Stimulated activated effector memory CD8-positive, alpha-beta T cell treated with anti-CD3 and anti-CD28 coated beads, Interleukin-12 subunit alpha, Interleukin-12 subunit beta, amount 100 ng/mL, for 72 hours (primary cell): Measurements from ENCODE around the gene WNT1.
A peak's percentile ranks its signal among the peaks of the same experiment; 100 is the strongest.

ENCODE experiments used
- ATAC-seq: fragments of 150-1000 bp; cut with Tn5 transposase; 2 replicates; pipeline ENCODE4 v1.10.0; 2021
- DNase-seq, 2 donors: peaks; one replicate each; pipeline ENCODE4 v3.0.0; 2021 to 2022; ENCODE audit warnings: low spot score in 2 of 2
- H3K27ac Mint-ChIP-seq: one replicate; pipeline ENCODE4 v1.8.0; 2022; ENCODE audit warnings: mild to moderate bottlenecking, mixed read lengths
- H3K36me3 Mint-ChIP-seq: one replicate; pipeline ENCODE4 v1.8.0; 2022; ENCODE audit warnings: mild to moderate bottlenecking, mixed read lengths
- H3K4me1 Mint-ChIP-seq: one replicate; pipeline ENCODE4 v1.8.0; 2022; ENCODE audit warnings: mixed read lengths
- H3K4me3 Mint-ChIP-seq: one replicate; pipeline ENCODE4 v1.8.0; 2022; ENCODE audit warnings: mild to moderate bottlenecking, mixed read lengths
- H3K9me3 Mint-ChIP-seq: one replicate; pipeline ENCODE4 v1.8.0; 2022; ENCODE audit warnings: mixed read lengths

The WNT1 gene

GRCh38 chr12:48954841-48955501 lies 23.2 kb upstream of the WNT1 start:
- Mint-ChIP-seq H3K4me3 (peak overlapping the region; percentile 99), H3K9me3 (no peaks in the 10 kb centered on the region), H3K36me3 (peaks cover 16% of the 10 kb centered on the region), H3K27ac (no peak overlapping the region), H3K4me1 (peaks cover 50% of the 10 kb centered on the region)
- DNase-seq, result no peak
- no peak for ATAC-seq

GRCh38 chr12:48956279-48957140 lies 21.6 kb upstream of the WNT1 start:
- Mint-ChIP-seq H3K9me3 (no peaks in the 10 kb centered on the region), H3K4me3 (peak overlapping the region; percentile 99), H3K27ac (peak overlapping the region; percentile 97), H3K4me1 (peaks cover 41% of the 10 kb centered on the region), H3K36me3 (peaks cover 13% of the 10 kb centered on the region)
- ATAC-seq (peak; percentile 59), DNase-seq (peak in 1 of 2 donors; percentile 64)

- H3K36me3 Mint-ChIP-seq, result peaks cover 13% of the 10 kb centered on the region
- DNase-seq, result peak; percentile 87 to 95
- H3K9me3 Mint-ChIP-seq, result no peaks in the 10 kb centered on the region
- peak within 1 kb of the TSS; percentile 99 for H3K4me3 Mint-ChIP-seq
- peak within 1 kb of the TSS; percentile 97 for H3K27ac Mint-ChIP-seq
- H3K4me1 Mint-ChIP-seq, result peaks cover 40% of the 10 kb centered on the region
- peak; percentile 95 for ATAC-seq
Measured at GRCh38 chr12:48957141-48958048, 20.7 kb upstream of the WNT1 start, which contains the start of gene ARF3. Gene ARF3, minus strand, starts transcription at chr12:48957487. Its CDS starts 16,392 bp downstream, at chr12:48941095.

- no peaks in the 10 kb centered on the region for H3K9me3 Mint-ChIP-seq
- peak overlapping the region; percentile 97 for H3K27ac Mint-ChIP-seq
Measured at GRCh38 chr12:48958049-48958388, 20.1 kb upstream of the WNT1 start.

GRCh38 chr12:48960834-48961233 lies 17.3 kb upstream of the WNT1 start:
- H3K4me1 Mint-ChIP-seq, result peaks cover 23% of the 10 kb centered on the region
- no peak for DNase-seq
- peaks cover 11% of the 10 kb centered on the region for H3K36me3 Mint-ChIP-seq
- H3K27ac Mint-ChIP-seq, result no peak overlapping the region
- H3K9me3 Mint-ChIP-seq, result no peaks in the 10 kb centered on the region
- no peak overlapping the region for H3K4me3 Mint-ChIP-seq
- ATAC-seq, result no peak

More at GRCh38 chr12:48958049-48958388, 20.1 kb upstream of the WNT1 start:
- no peak for DNase-seq
- no peak for ATAC-seq
- peak overlapping the region; percentile 99 for H3K4me3 Mint-ChIP-seq
- peaks cover 34% of the 10 kb centered on the region for H3K4me1 Mint-ChIP-seq
- H3K36me3 Mint-ChIP-seq, result peaks cover 13% of the 10 kb centered on the region

GRCh38 chr12:48961331-48961730 lies 16.8 kb upstream of the WNT1 start:
- ATAC-seq, result no peak
- peaks cover 6% of the 10 kb centered on the region for H3K36me3 Mint-ChIP-seq
- H3K4me1 Mint-ChIP-seq, result peaks cover 18% of the 10 kb centered on the region
- no peaks in the 10 kb centered on the region for H3K9me3 Mint-ChIP-seq
- no peak overlapping the region for H3K4me3 Mint-ChIP-seq
- no peak overlapping the region for H3K27ac Mint-ChIP-seq
- no peak for DNase-seq

GRCh38 chr12:48961801-48962200 lies 16.3 kb upstream of the WNT1 start:
- DNase-seq (no peak), ATAC-seq (no peak)
- Mint-ChIP-seq H3K4me3 (no peak overlapping the region), H3K4me1 (peaks cover 13% of the 10 kb centered on the region), H3K27ac (no peak overlapping the region), H3K9me3 (no peaks in the 10 kb centered on the region), H3K36me3 (peaks cover 1% of the 10 kb centered on the region)

GRCh38 chr12:48965298-48965838 lies 12.8 kb upstream of the WNT1 start:
- peak; percentile 35 for ATAC-seq
- Mint-ChIP-seq H3K36me3 (no peaks in the 10 kb centered on the region), H3K4me1 (peaks cover 14% of the 10 kb centered on the region), H3K9me3 (no peaks in the 10 kb centered on the region), H3K4me3 (no peak overlapping the region), H3K27ac (no peak overlapping the region)
- no peak for DNase-seq

- Mint-ChIP-seq H3K27ac (peak overlapping the region; percentile 2), H3K4me3 (no peak overlapping the region), H3K9me3 (no peaks in the 10 kb centered on the region), H3K4me1 (peaks cover 23% of the 10 kb centered on the region), H3K36me3 (no peaks in the 10 kb centered on the region)
- DNase-seq, result no peak
- no peak for ATAC-seq
Measured at GRCh38 chr12:48966177-48966895, 11.8 kb upstream of the WNT1 start.

GRCh38 chr12:48967991-48968390 lies 10.1 kb upstream of the WNT1 start:
- ATAC-seq (no peak), DNase-seq (no peak)
- Mint-ChIP-seq H3K4me3 (no peak overlapping the region), H3K9me3 (no peaks in the 10 kb centered on the region), H3K27ac (no peak overlapping the region), H3K4me1 (peaks cover 40% of the 10 kb centered on the region), H3K36me3 (no peaks in the 10 kb centered on the region)

- DNase-seq (no peak), ATAC-seq (no peak)
- H3K27ac Mint-ChIP-seq, result no peak overlapping the region
- H3K4me1 Mint-ChIP-seq, result peaks cover 45% of the 10 kb centered on the region
- no peaks in the 10 kb centered on the region for H3K36me3 Mint-ChIP-seq
- no peaks in the 10 kb centered on the region for H3K9me3 Mint-ChIP-seq
- no peak overlapping the region for H3K4me3 Mint-ChIP-seq
Measured at GRCh38 chr12:48968467-48968866, 9.7 kb upstream of the WNT1 start.

GRCh38 chr12:48969160-48969771 lies 8.9 kb upstream of the WNT1 start:
- no peak for ATAC-seq
- H3K4me1 Mint-ChIP-seq, result peaks cover 53% of the 10 kb centered on the region
- H3K36me3 Mint-ChIP-seq, result no peaks in the 10 kb centered on the region
- H3K9me3 Mint-ChIP-seq, result no peaks in the 10 kb centered on the region
- no peak for DNase-seq
- H3K27ac Mint-ChIP-seq, result no peak overlapping the region
- peak overlapping the region; percentile 78 for H3K4me3 Mint-ChIP-seq

GRCh38 chr12:48969833-48970701 lies 8.1 kb upstream of the WNT1 start:
- peak overlapping the region; percentile 78 for H3K4me3 Mint-ChIP-seq
- DNase-seq, result peak in 1 of 2 donors; percentile 22
- no peaks in the 10 kb centered on the region for H3K9me3 Mint-ChIP-seq
- peak; percentile 36 for ATAC-seq
- H3K36me3 Mint-ChIP-seq, result no peaks in the 10 kb centered on the region
- H3K4me1 Mint-ChIP-seq, result peaks cover 55% of the 10 kb centered on the region
- no peak overlapping the region for H3K27ac Mint-ChIP-seq
